CD4-positive, alpha-beta T cell treated with Interleukin-21 for 1 hour (primary cell): Measurements from ENCODE around the gene STXBP6.

Source experiments
- DNase-seq: peaks from one replicate; pipeline ENCODE4 v3.0.0-alpha.2; 2020

STXBP6 gene

GRCh38 chr14:25049568-25050268 lies at the start of gene STXBP6:
Gene STXBP6 (minus strand): TSS chr14:25050147. CDS start chr14:24974818, 75,329 bp downstream.
- DNase-seq: no peak

DNA sequence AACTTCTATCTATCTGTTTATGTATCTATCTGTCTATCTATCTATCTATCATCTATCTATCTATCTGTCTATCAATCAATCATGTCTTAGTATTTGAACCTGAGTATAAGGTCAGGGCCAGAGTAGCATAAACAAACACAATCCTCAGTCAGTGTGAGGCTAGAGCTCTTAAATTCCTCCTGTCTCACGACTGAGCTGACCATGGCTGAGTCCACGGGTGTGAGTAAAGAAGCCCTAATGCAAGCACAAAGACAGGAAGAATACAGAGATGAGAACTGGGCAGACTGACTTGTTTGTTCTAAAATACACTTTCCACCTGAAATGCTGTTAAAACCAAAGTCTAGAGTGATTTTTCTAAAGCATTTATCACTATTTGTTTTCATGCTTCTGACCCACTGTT lies 47.2 kb upstream of the STXBP6 start:
- DNase-seq: no peak

- no peak for DNase-seq
Observed at GRCh38 chr14:25095736-25096437, 45.9 kb upstream of the STXBP6 start.

- no peak for DNase-seq
Observed at GRCh38 chr14:25094171-25094907, 44.4 kb upstream of the STXBP6 start.

GRCh38 chr14:25092258-25092740 lies 42.4 kb upstream of the STXBP6 start:
- DNase-seq: no peak

DNA sequence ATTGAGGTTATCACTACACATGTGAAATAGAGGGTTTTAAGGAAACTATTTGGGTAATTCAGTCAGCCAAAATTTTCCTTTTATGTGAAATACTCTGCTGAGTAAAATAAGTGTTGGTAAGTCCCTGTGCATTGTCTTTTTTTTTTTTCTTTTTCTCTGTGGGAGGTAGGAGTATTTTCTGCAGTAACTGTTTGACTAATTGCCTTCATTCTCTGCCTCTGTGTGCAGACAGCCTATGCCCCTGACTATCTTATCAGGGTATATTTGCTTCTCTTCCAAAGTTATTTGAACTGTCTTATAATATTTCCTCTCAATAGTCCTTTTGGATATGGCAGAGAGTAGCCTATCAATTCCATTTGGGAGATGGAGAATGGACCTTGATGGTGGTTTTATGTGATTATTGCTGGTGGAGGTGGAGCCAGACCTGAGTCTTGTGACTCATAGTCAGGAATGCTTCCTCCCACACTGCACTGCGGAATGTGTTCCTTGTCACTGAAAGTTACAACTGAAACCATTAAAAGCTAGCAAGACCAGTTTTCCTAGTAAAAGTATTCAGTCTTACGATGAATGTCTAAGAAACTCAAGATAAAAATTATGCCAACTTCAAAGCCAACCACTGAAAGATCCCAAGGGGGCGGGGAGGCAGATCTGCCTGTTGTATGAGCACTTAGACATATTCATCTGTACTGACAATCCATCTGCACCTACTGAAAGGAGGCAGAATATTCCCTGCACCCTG lies 40.9 kb upstream of the STXBP6 start:
- no peak for DNase-seq

DNA sequence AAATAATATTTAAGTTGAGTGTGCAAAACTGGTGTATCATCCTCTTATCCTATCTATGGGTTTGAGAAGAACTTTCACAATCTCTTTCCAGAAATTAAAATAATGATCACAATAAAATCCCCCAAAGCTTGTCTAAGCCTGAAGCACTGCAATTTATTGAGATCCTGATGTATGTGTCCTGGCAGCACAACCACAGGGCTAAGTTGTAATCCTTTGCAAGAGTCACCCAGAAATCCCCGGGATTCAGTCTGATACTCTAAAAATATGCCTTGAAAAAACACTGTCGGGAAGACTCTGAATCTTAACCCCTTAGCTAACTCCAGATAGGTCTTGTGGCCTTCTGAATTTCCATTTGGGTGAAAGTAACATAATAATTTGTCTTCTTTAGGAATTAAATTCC lies 40.3 kb upstream of the STXBP6 start:
- no peak for DNase-seq

DNA sequence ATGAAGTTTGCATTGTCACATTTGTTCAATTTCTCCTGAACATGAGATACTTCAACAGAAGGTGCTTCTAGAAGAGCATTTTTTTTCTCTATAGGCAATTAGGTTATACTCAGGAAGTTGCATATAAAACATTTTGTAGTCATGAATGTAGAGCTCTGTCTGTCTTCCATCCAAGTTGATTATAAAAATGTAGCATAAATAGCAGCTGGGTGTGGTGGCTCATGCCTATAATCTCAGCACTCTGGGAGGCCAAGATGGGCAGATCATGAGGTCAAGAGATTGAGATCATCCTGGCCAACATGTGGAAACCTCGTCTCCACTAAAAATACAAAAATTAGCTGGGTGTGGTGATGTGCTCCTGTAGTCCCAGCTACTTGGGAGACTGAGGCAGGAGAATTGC lies 39.5 kb upstream of the STXBP6 start:
- no peak for DNase-seq

GRCh38 chr14:25086821-25087396 lies 37.0 kb upstream of the STXBP6 start:
- no peak for DNase-seq

DNA sequence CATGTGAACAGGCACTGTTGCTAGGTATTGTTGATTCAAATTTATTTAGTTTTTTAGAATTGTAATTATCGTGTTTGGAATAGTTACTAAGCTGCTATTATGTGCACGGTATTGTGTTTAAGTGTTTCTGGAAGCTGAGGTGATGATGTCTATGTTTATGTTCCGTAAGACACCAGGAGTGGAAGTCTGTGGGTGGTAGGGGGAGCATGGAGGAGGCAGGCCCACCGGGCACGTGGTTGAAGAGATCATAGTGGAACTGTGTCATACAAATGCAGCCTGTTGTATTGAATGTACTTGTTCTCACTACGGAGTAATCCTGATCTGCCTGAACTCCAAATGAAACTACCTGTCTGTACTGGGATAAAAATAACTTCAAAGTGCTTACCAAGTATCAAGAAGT lies 36.1 kb upstream of the STXBP6 start:
- DNase-seq: no peak

DNA sequence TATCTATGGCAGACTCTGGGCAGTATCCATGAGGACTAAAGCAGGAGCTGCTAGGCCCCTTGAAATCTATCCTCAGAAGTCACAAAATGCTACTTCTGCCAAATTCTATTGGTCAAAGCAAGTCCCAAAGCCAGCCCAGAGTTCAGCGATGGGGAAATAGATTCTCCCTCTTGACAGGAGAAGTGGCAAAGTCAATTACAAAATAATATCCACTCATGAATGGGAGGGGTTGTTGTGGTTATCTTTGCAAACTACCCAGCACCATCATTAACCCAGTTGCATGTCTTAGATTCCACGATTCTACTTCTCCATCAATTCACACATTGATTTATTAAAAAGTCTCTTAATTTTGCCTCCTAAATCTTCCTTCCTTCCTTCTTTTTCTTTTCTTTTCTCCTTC lies 30.7 kb upstream of the STXBP6 start:
- no peak for DNase-seq

DNA sequence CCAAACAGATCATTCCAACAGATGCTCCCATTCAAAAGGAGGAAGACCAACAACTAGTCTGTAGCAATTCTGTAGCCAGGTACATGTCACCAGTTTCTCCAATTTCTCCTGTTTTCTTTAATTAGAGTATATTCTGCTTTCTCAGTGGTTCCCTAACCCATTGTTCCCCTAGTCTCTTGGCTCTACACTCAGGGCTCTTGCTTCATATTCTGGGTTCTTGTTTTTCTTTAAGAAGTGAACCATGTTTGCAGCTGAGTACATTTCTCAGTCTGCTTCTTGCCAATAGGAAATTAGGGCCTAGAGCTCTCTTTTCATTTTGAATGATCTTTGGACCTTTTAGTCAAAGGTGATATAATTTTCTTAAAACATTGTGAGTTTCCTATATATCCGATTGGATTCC lies 29.4 kb upstream of the STXBP6 start:
- DNase-seq: no peak

- no peak for DNase-seq
Observed at GRCh38 chr14:25074099-25074685, 24.2 kb upstream of the STXBP6 start.

- no peak for DNase-seq
Observed at GRCh38 chr14:25069879-25070278, 19.9 kb upstream of the STXBP6 start.

DNA sequence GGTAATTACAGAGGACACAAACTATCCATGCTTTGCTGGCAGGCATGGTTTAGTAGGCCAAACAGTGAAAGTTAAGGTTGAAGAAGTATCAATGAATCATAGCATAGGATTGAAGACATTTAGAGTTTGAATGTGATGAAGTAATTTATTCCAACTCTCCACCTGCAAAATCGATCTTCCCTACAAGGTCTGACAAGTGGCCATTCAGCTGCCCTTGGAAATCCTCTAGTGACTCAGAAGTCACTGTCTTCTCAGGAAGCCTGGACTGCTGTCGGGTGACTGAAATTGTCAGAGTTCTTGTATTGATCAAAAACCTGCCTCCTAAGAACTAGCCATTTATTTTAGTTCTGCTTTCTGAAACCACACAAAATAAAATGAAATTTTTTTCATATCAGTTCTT lies 17.7 kb upstream of the STXBP6 start:
- DNase-seq: no peak

GRCh38 chr14:25062022-25062321 lies 12.0 kb upstream of the STXBP6 start:
- no peak for DNase-seq

DNA sequence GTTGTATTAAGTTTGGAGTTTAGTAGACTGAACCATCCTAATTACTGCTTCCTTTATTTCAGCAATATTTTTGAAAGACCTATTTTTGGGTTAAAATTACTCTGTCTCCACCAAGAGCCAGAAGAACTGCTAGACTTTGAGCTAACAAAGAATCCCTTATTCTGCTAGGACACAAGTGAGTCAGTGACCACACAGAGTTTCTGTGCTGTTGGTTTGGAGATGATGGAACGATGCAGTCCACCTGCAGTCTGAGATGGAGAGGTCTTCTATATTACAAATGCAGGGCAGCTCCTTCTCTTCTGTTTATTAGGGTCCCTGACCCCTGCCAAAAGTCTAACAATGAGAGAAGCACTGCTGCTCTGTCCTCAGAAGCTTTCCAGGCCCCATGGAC lies 6.7 kb upstream of the STXBP6 start:
- DNase-seq: no peak

DNA sequence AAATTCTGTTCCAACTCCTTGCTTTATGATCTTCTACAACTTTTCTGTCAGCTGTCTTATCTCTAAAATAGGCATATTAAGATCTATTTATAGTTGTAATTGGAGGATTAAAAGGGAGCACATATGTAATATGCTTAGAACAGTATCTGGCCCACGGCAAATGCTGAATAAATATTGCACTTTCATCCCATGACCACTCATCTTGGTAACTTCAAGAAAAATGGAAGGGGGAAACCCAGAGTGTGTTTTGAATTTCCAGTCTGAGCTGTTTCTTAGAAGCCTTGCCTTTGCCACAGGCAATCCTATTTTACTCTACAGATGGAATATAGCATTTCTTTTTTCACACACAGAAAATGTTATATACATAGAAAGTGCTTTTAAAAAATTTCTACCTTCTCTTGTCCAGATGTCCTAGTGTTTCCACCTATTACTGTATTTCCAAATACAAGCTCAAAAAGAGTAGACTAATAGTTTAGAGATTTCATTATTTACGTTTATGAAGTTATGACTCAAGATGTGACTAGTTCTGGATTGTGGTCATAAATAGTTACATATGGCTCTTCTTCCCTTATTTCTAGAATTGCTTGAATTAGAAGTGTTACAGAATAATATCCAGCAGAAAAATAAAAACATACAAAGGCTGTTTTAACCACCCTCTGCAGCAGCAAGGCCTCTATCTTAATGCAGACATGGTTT lies 6.2 kb upstream of the STXBP6 start:
- DNase-seq: no peak

GRCh38 chr14:25055005-25055404 lies 5.1 kb upstream of the STXBP6 start:
- no peak for DNase-seq

GRCh38 chr14:25053585-25053984 lies 3.6 kb upstream of the STXBP6 start:
- DNase-seq: no peak

DNA sequence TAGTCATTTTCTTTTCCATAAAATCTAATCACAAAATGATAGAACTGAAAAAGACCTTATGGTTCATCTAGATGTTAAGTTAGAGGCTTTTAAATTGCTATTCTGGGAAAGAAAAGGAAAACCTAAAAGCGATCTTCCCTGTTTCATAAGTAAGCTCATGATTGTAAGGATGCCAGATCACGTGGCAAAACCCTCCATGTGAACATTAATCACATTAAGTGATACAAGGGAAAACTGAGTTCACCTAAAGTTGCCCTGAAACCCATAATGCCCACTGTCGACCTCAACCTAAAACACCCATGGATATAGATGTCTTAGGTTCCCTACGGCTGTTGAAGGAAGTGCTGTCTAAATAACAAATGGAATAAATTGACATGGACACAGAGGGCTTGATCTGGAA lies 3.0 kb upstream of the STXBP6 start:
- no peak for DNase-seq

- DNase-seq: no peak
Observed at GRCh38 chr14:25052385-25052784, 2.4 kb upstream of the STXBP6 start.
